Liver (tissue), 9 donors: ENCODE measurements around the gene KDM6A. TPM values are rescaled to one million over a fixed set of nuclear protein-coding genes. Genes with fewer than 3 reads are reported as not detected.

Experiments
- DNase-seq: peaks from one replicate; pipeline ENCODE4 v3.0.0-alpha.2; 2017; ENCODE audit warnings: low spot score
- H3K27ac ChIP-seq, 2 donors: one replicate each; pipeline ENCODE4 v1.7.0; 2013; ENCODE audit warnings: inconsistent platforms in 2 of 2, low read length in 2 of 2, control low read depth in 1 of 2, low read depth in 1 of 2, mild to moderate bottlenecking in 1 of 2
- H3K27me3 ChIP-seq, 4 donors: one replicate each; pipeline versions ENCODE4 v1.6.1 to v1.7.0; 2013; ENCODE audit warnings: low read length in 3 of 4, inconsistent platforms in 1 of 4, mild to moderate bottlenecking in 1 of 4, moderate library complexity in 1 of 4; ENCODE audit not compliant: control insufficient read depth in 4 of 4, insufficient read depth in 4 of 4
- H3K36me3 ChIP-seq, 4 donors: one replicate each; pipeline versions ENCODE4 v1.6.1 to v1.7.0; 2013; ENCODE audit warnings: low read length in 3 of 4, mild to moderate bottlenecking in 3 of 4, low read depth in 1 of 4, moderate library complexity in 1 of 4; ENCODE audit not compliant: control insufficient read depth in 4 of 4, insufficient read depth in 3 of 4
- H3K4me1 ChIP-seq, 4 donors: one replicate each; pipeline versions ENCODE4 v1.6.1 to v1.7.0; 2013; ENCODE audit warnings: low read length in 3 of 4, mild to moderate bottlenecking in 3 of 4, moderate library complexity in 1 of 4; ENCODE audit not compliant: control insufficient read depth in 4 of 4, insufficient read depth in 4 of 4
- H3K4me3 ChIP-seq, 3 donors: one replicate each; pipeline versions ENCODE4 v1.6.1 to v1.7.0; 2013; ENCODE audit warnings: low read length in 3 of 3, control low read depth in 1 of 3, low read depth in 1 of 3, mild to moderate bottlenecking in 1 of 3
- H3K9ac ChIP-seq, 2 donors: one replicate each; pipeline ENCODE4 v1.7.0; 2013; ENCODE audit warnings: low read length in 2 of 2, mild to moderate bottlenecking in 2 of 2, moderate library complexity in 2 of 2, control low read depth in 1 of 2, low read depth in 1 of 2
- H3K9me3 ChIP-seq, 4 donors: one replicate each; pipeline versions ENCODE4 v1.6.1 to v1.7.0; 2013; ENCODE audit warnings: low read length in 3 of 4; ENCODE audit not compliant: control insufficient read depth in 4 of 4
- FOXA1 ChIP-seq: IDR thresholded peaks from 2 replicates; pipeline ENCODE4 v1.6.1; 2016; ENCODE audit warnings: antibody characterized with exemption
- FOXA2 ChIP-seq: IDR thresholded peaks from 2 replicates; pipeline ENCODE4 v1.6.1; 2016; ENCODE audit warnings: antibody characterized with exemption
- GABPA ChIP-seq, 2 donors: IDR thresholded peaks in 1 of 2; conservative IDR thresholded peaks in 1 of 2; 2 replicates each; pipeline ENCODE4 v1.6.1; 2016; ENCODE audit warnings: antibody characterized with exemption in 2 of 2, mild to moderate bottlenecking in 1 of 2, moderate library complexity in 1 of 2
- HNF4A ChIP-seq, 2 donors: conservative IDR thresholded peaks; 2 replicates each; pipeline ENCODE4 v1.6.1; 2016; ENCODE audit warnings: antibody characterized with exemption in 2 of 2, mild to moderate bottlenecking in 2 of 2
- JUND ChIP-seq, 2 donors: IDR thresholded peaks; 2 replicates each; pipeline ENCODE4 v1.6.1; 2016; ENCODE audit warnings: antibody characterized with exemption in 2 of 2
- NR2F2 ChIP-seq: IDR thresholded peaks from 2 replicates; pipeline ENCODE4 v1.6.1; 2016; ENCODE audit warnings: antibody characterized with exemption
- RAD21 ChIP-seq, 2 donors: IDR thresholded peaks; 2 replicates each; pipeline ENCODE4 v1.6.1; 2016; ENCODE audit warnings: antibody characterized with exemption in 2 of 2, mild to moderate bottlenecking in 2 of 2
- RXRA ChIP-seq, 2 donors: IDR thresholded peaks; 2 replicates each; pipeline ENCODE4 v1.6.1; 2017 to 2018; ENCODE audit warnings: antibody characterized with exemption in 2 of 2, mild to moderate bottlenecking in 1 of 2
- WGBS: extraction: QIAGEN DNeasy Blood & Tissue Kit; methylation state at CpG from one replicate; pipeline ENCODE4 v1.1.7; 2013; 5-methylcytosine and 5-hydroxymethylcytosine counted together
- polyA plus RNA-seq, 2 donors: library from polyadenylated mRNA; stranded (reverse) in 1 of 2; unstranded in 1 of 2; fragments of 200-250 nt in 1 of 2; fragments of >200 nt in 1 of 2; fragmentation: Nextera tagmentation in 1 of 2; extraction: Ambion mirVana in 1 of 2; gene quantifications; one replicate each; pipeline versions ENCODE4 v1.2.1 to v1.2.3, GENCODE V29; 2013 to 2015
- total RNA-seq, 2 donors: library from RNA; depleted of rRNA; stranded (reverse); fragments of >200 nt; gene quantifications; one replicate each; pipeline ENCODE4 v1.2.3, GENCODE V29; 2014
- TF ChIP-seq, protein P1 (sequence below): IDR thresholded peaks from 2 replicates; pipeline ENCODE4 v1.6.1; 2016; ENCODE audit warnings: antibody characterized with exemption, mild to moderate bottlenecking
- TF ChIP-seq, protein P2 (sequence below): IDR thresholded peaks from 2 replicates; pipeline ENCODE4 v1.6.1; 2016; ENCODE audit warnings: antibody characterized with exemption
- TF ChIP-seq, protein P3 (sequence below): fragments of 150-350 bp; IDR thresholded peaks from 2 replicates; pipeline ENCODE4 v1.5.1; 2017; ENCODE audit warnings: improper control_type of control experiment, low read depth, low read length; ENCODE audit not compliant: missing input control
- donor health status: healthy.
- donor health status: healthy.
- donor health status: healthy.
- donor health status: healthy.
- donor health status: healthy.

The KDM6A gene
- total and polyA plus RNA-seq, 4 donors: 5.3 to 30.2 (median 18.2) TPM

DNA sequence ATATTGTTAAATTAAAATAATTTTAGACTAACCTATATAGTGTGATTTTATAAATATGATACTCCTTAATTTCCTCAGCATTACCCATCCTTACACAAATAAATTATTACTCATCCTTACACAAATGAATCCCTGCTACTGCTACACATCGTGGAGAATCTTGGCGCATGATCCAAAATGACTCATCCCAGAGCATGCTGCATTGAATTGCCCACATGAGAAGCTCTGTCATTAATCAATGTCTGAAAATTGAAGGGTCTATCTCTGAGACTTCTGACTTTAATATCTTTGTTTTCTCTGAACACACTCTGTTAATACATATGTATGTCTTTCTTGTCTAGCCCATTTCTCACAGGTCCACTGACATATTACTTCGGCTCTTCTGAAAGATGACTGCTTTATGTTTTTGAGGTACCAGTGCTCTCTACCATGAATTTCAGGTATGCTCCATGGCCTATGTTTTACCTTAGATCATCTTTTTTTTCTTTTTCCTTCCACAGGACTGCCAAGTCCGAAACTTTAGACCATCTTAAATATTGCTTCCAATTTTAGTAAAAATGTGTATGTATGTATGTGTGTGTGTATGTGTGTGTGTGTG, 44.9 kb upstream of the KDM6A start:
- TF ChIP-seq FOXA1 (no peak), NR2F2 (no peak), RAD21 (IDR thresholded peaks at IDR 0.05) (no peak), RXRA (IDR thresholded peaks at IDR 0.05) (no peak)
- H3K9ac ChIP-seq: no peak overlapping the region
- DNase-seq: no peak
- H3K4me3 ChIP-seq: no peak overlapping the region
- H3K36me3 ChIP-seq: no peaks in the 10 kb centered on the region
- H3K4me1 ChIP-seq: peaks cover 0 to 4% (median 0%) of the 10 kb centered on the region in 4 donors
- H3K9me3 ChIP-seq: no peaks in the 10 kb centered on the region
- WGBS: 83% methylated on average over 4 of the region's 4 CpGs
- H3K27ac ChIP-seq: no peak overlapping the region
- no peaks in the 10 kb centered on the region for H3K27me3 ChIP-seq

DNA sequence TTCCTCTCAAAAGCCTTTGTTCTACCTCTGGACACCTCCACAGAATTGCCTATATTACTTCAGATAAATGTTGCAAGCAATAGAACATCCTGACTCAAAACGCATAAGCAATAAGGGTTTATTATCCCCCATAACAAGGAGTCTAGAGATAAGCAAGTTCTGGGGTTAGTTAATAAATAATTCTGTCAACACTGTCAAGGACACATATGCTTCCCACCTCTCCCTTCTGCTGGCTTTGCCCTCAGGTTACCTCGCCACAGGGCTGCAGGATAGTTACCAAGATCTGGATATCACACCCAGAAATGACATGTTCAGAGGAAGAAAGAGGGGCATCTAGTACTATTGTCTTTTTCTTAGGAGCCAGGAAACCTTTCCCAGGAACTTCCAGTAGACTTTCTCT, 43.2 kb upstream of the KDM6A start:
- no peak overlapping the region for H3K9ac ChIP-seq
- no peaks in the 10 kb centered on the region for H3K27me3 ChIP-seq
- no peaks in the 10 kb centered on the region for H3K36me3 ChIP-seq
- TF ChIP-seq GABPA (IDR thresholded peaks at IDR 0.05 in 1 of 2, conservative IDR thresholded peaks at IDR 0.05 in 1 of 2): no peak
- TF ChIP-seq JUND (IDR thresholded peaks at IDR 0.05): no peak
- H3K4me3 ChIP-seq: no peak overlapping the region
- no peak for DNase-seq
- no peaks in the 10 kb centered on the region for H3K9me3 ChIP-seq
- H3K4me1 ChIP-seq: peaks cover 0 to 4% (median 0%) of the 10 kb centered on the region in 4 donors
- 30% methylated on average over 2 of the region's 2 CpGs for WGBS
- no peak overlapping the region for H3K27ac ChIP-seq

DNA sequence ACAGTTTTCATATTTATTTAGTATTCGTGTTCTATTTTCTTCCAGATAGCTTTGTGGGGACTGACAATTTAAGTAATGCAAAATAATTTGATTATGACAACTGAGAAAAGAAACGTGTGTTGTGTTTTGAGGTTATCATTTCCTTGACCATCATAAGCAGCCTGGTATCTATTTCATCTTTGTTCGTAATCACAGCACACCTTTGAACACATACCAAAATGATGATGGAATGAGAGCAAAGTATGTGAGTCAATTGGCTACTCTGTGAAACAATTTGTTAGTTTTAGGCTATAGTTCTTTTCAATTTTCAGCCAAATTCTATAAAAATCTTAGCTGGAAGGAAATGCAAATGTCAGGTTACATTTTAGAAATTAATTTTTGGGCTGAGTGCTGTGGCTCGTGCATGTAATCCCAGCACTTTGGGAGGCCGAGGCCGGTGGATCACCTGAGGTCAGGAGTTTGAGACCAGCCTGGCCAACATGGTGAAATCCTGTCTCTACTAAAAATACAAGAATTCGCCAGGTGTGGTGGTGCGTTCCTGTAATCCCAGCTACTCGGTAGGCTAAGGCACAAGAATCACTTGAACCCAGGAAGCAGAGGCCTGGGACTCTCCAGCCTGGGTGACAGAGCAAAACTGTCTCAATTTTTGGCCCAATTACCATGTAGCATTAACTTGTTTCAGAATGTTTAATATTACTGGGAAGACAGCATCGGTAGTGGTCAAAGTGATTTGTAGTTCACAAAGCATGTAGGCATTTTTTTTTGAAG, 30.3 kb upstream of the KDM6A start:
- DNase-seq: no peak
- Histone ChIP-seq H3K4me1 (no peaks in the 10 kb centered on the region), H3K27me3 (no peaks in the 10 kb centered on the region), H3K4me3 (no peak overlapping the region), H3K9me3 (no peaks in the 10 kb centered on the region), H3K36me3 (no peaks in the 10 kb centered on the region), H3K9ac (no peak overlapping the region), H3K27ac (no peak overlapping the region)
- TF ChIP-seq FOXA2: no peak
- no peak for TF ChIP-seq GABPA (IDR thresholded peaks at IDR 0.05 in 1 of 2, conservative IDR thresholded peaks at IDR 0.05 in 1 of 2)
- TF ChIP-seq JUND (IDR thresholded peaks at IDR 0.05): no peak
- TF ChIP-seq, protein P1, sequence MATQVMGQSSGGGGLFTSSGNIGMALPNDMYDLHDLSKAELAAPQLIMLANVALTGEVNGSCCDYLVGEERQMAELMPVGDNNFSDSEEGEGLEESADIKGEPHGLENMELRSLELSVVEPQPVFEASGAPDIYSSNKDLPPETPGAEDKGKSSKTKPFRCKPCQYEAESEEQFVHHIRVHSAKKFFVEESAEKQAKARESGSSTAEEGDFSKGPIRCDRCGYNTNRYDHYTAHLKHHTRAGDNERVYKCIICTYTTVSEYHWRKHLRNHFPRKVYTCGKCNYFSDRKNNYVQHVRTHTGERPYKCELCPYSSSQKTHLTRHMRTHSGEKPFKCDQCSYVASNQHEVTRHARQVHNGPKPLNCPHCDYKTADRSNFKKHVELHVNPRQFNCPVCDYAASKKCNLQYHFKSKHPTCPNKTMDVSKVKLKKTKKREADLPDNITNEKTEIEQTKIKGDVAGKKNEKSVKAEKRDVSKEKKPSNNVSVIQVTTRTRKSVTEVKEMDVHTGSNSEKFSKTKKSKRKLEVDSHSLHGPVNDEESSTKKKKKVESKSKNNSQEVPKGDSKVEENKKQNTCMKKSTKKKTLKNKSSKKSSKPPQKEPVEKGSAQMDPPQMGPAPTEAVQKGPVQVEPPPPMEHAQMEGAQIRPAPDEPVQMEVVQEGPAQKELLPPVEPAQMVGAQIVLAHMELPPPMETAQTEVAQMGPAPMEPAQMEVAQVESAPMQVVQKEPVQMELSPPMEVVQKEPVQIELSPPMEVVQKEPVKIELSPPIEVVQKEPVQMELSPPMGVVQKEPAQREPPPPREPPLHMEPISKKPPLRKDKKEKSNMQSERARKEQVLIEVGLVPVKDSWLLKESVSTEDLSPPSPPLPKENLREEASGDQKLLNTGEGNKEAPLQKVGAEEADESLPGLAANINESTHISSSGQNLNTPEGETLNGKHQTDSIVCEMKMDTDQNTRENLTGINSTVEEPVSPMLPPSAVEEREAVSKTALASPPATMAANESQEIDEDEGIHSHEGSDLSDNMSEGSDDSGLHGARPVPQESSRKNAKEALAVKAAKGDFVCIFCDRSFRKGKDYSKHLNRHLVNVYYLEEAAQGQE: no peak
- 91% methylated on average over 10 of the region's 10 CpGs for WGBS

DNA sequence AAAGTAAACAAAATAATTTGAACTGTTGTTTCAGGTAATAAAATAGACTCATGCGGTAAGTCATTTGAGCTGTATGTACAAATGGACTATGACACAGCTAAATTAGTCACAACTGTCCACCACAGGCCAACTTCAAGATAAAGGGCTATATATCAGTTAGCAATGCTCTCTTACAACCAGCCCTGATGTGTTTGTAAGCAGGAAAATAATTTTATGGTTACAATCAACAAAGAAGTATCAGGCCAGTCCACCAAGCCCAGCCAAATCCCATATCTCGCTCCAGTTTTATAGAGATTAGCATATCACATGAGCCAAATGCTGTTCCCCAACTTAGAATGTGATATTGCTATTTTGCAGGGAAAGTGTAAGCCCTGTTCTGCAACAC, 29.7 kb upstream of the KDM6A start:
- Histone ChIP-seq H3K4me3 (no peak overlapping the region), H3K4me1 (no peaks in the 10 kb centered on the region), H3K9ac (no peak overlapping the region), H3K27me3 (no peaks in the 10 kb centered on the region), H3K9me3 (no peaks in the 10 kb centered on the region), H3K27ac (no peak overlapping the region), H3K36me3 (no peaks in the 10 kb centered on the region)
- 89% methylated on average over 2 of the region's 2 CpGs for WGBS
- DNase-seq: no peak
- TF ChIP-seq, protein P2, sequence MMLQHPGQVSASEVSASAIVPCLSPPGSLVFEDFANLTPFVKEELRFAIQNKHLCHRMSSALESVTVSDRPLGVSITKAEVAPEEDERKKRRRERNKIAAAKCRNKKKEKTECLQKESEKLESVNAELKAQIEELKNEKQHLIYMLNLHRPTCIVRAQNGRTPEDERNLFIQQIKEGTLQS: no peak
- TF ChIP-seq GABPA (IDR thresholded peaks at IDR 0.05 in 1 of 2, conservative IDR thresholded peaks at IDR 0.05 in 1 of 2) (no peak), RAD21 (IDR thresholded peaks at IDR 0.05) (no peak), FOXA1 (no peak), RXRA (IDR thresholded peaks at IDR 0.05) (no peak), HNF4A (conservative IDR thresholded peaks at IDR 0.05) (no peak)
- TF ChIP-seq, protein P3, sequence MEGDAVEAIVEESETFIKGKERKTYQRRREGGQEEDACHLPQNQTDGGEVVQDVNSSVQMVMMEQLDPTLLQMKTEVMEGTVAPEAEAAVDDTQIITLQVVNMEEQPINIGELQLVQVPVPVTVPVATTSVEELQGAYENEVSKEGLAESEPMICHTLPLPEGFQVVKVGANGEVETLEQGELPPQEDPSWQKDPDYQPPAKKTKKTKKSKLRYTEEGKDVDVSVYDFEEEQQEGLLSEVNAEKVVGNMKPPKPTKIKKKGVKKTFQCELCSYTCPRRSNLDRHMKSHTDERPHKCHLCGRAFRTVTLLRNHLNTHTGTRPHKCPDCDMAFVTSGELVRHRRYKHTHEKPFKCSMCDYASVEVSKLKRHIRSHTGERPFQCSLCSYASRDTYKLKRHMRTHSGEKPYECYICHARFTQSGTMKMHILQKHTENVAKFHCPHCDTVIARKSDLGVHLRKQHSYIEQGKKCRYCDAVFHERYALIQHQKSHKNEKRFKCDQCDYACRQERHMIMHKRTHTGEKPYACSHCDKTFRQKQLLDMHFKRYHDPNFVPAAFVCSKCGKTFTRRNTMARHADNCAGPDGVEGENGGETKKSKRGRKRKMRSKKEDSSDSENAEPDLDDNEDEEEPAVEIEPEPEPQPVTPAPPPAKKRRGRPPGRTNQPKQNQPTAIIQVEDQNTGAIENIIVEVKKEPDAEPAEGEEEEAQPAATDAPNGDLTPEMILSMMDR: no peak
- TF ChIP-seq, protein P1: no peak
